T-helper 1 cell treated with Interleukin-12 subunit alpha and Interleukin-12 subunit beta and Interleukin-4 antibody, amounts not matched to agents 30 ng/mL and 1 ng/mL, for 36 hours (primary cell): ENCODE results near the gene SNN. TPM values are rescaled to one million over a fixed set of nuclear protein-coding genes. Genes with fewer than 3 reads are reported as not detected.

Experiments used
- intact Hi-C: fragments of 100-400 bp; cut with micrococcal nuclease; formaldehyde crosslinking; loops from one replicate; pipeline ENCODE4 v1.15.1; 2024
- total RNA-seq: library from RNA; stranded (reverse); gene quantifications from 2 replicates; pipeline ENCODE4 v1.2.3, GENCODE V29; 2022

The SNN gene
- 11.7 TPM in 2 replicates for total RNA-seq

DNA sequence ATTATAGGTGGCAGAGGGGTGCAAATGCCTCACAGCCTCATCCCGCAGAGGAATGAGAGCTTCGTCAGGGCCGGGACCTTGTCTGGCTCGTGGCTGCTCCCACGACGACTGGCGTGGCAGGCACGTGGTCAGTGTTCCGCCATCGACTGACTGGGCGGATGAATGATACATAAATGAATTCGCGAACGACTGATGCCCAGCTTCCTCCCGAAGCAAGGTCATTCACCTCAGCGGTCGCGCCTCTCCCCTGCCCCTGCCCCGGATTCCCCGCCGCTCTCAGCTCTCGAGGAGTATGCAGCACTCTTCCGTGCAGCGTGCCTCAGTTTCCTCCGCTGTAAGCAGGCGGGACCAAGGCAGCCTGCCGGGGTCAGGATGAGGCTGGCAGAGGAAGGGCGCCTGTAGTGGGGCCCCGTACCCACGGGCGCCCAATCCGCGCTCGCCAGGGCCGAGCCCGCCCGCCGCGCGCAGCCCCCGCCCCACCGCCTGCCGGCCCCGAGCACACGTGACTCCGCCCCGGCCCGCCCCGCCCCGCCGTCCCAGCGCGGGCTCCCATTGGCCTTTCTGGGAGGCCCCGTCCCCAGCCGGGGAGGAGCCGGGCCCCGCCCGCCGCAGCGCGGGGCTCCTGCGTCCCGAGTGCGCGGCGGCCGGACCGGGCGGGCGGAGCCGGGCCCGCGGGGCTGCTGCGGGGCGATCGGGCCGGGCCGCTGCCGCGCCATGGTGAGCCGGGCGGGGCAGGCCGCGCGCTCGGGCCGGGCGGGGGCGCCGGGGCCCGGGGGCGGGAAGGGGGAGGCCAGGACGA lies at the start of gene SNN:
Gene SNN (plus strand): TSS at position 632 of the 799 bp plus-strand sequence. CDS start 7,605 bp downstream, outside the sequence.
- intact Hi-C loops: loop anchor here (1.0 to 10.0 kb wide), 7 partner anchors 81 to 793 kb away; partner anchors contain the start of genes CIITA, GSPT1 and ZC3H7A

DNA sequence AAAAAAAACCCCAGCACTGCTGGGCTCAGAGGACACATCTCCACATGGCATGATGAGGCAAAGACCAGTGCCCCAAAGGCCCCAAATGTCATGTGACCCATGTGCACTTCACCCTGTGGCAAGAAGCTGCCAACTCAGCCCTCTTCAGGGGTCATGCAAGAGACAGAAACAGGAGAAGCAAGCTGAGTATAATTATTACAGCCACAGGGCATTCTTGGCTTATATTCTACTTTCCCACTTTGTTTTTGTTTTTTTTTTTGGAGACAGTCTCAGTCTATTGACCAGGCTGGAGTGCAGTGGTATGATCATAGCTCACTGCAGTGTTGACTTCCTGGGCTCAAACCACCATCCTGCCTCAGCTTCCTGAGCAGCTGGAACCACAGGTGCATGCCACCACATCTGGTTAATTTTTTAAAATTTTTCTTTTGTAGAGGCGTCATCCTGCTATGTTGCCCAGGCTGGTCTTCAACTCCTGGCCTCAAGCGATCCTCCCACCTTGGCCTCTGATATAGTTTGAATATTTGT lies 48.9 kb upstream of the SNN start:
- intact Hi-C loops: loop anchor here (1.0 kb wide), 2 partner anchors 22 to 35 kb away; no protein-coding TSS in a partner anchor

- intact Hi-C loops: no loop called here
These were observed 47.8 kb upstream of the SNN start for GRCh38 chr16:11620243-11621003.

DNA sequence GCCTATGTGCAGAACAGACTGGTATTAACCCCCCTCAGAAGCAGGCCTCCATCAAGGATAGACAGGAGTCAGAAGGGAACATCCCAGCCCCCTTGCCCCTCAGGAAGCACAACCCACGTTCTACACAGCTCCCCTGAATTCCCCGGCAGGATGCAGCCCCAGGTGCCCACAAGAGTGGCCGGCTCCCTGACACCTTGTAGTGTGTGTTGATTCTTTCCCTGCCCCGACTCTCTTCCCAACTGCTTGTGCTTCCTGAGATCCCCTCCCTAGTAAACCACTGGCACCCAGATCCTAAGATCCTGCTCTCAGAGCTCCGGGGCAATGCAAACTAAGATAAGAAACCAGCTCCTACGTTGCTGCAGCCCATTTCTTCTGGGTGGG lies 46.7 kb upstream of the SNN start:
- intact Hi-C loops: no loop called here

DNA sequence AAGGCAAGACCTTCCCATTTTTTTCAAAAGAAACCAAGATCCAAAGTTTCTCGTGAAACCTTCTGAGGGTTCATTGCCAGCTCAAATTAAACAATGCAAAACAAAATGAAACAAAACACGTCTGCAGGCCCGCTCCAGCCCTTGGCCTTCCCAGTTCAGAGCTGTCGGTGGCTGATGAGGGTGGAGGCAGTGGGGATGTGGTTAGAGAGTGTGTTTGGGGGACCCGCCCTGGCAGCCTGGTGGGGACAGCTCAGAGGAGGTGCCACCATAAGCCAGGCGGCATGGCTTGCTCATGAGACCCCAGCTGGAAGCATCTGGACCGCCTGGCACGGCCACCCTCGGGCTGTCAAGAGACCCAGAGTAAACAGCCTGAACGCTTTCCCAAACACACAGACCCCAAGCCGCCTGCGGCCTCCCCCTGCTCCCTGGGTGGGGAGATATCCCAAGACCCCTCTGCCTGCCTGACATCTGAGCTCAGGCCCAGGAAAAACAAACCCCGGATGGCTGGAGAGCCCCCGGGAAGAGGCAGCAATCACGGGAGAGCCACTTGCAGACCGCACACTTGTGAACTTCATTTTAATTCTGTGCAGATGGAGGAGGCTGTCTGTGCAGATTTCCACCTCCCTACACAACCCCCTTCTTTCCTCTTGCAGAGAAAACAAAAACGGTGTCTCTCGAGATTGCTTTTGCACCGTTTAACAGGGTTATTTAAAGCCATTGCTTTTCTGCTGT lies 46.2 kb upstream of the SNN start:
- intact Hi-C loops: no loop called here

DNA sequence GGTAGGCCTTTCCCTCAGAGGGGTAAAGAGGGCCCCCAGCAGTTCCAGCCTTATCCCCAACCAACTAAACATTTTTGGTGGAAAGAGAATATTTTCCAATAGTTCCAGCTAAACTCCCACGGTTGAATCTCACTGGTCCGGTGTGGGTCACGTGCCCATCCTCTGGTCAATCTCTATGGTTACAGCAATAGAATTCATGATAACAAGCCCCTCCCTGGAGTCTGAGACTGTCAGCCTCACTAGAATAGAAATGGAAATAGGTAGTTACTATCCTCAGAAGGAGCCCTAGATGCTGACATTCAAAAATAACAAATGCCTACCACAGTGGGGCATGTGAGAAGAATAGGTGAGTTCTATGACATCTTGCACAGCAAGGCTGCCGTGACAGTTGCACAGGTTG lies 44.0 kb upstream of the SNN start:
- intact Hi-C loops: no loop called here

DNA sequence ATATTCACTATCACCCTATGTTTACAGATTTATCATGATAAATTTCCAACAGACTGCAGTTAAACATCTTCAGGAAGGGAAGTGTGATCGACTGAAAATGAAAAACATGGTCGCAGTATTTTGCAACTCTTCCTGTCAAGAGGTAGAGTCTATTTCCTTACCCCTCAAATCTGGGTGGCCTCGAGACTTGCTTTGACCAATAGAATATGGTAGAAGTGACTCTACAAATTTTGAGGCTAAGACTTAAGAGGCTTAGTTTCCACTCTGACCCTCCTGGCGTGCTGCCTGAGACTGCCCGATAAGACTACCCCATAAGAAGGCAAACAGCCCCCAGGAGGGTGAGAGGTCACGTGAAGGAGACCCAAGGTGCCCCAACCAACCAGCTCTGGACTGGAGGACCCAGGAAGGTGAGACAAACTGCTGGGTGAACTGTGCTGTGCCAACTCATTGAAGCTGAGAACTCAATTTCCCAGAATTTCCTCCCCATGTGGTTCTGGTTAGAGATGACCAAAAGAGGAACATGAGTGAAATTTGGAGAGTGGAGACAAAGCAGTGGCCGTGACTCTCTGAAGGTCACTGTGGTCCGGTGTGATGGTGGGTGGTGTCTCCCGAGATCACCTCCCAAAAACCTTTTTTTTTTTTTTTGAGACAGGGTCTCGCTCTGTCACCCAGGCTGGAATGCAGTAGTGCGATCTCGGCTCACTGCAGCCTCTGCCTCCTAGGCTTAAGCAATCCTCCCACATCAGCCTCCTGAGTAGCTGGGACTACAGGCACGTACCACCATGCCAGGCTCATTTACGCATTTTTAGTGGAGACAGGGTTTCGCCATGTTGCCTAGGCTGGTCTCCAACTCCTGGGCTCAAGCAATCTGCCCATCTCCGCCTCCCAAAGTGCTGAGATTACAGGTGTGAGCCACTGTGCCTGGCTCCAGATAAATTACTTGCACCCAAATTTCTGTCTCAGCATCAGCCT lies 43.3 kb upstream of the SNN start:
- intact Hi-C loops: no loop called here

GRCh38 chr16:11625769-11626168 lies 42.5 kb upstream of the SNN start:
- intact Hi-C loops: no loop called here

- intact Hi-C loops: no loop called here
These were observed 41.5 kb upstream of the SNN start for GRCh38 chr16:11626657-11627291.

DNA sequence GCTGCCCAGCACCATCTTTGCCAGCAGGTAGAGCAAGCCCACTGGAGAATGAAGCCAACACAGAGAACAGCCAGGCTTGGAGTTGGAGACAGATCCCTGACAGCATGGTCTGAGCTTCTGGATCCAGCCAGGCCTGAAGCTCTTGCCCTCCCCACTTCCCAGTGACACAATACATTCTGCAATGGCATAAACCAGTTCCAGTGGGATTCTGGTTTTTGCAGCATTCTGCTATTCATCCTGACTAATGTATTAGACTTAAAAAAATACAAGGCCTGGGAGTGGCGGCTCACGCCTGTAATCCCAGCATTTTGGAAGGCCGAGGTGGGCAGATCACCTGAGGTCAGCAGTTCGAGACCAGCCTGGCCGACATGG lies 41.0 kb upstream of the SNN start:
- intact Hi-C loops: no loop called here

DNA sequence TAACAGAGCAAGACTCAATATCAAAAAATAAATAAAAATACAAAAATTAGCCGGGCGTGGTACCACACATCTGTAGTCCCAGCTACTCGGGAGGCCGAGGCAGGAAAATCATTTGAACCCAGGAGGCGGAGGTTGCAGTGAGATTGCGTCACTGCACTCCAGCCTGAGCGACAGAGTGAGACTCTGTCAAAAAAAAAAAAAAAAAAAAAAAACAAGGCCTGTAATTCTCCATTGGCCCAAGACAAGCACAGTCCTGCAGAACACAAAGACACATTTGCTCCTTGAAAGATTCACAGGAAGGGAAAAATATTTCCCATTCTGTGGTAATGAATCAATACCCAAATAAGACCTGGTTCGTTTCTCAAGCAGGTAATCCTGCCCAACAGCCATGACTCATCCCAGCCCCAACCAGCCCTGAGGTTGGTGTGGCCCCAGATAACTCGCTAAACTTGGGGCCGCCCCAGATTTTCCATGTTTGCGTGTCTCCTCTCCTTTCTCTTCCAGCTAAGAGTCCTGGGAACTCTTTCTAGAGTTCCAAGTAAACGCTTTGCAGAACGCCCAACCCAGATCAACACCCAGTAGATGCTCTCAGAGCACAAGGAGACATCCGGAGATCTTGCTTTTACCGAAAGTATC lies 40.3 kb upstream of the SNN start:
- intact Hi-C loops: no loop called here

DNA sequence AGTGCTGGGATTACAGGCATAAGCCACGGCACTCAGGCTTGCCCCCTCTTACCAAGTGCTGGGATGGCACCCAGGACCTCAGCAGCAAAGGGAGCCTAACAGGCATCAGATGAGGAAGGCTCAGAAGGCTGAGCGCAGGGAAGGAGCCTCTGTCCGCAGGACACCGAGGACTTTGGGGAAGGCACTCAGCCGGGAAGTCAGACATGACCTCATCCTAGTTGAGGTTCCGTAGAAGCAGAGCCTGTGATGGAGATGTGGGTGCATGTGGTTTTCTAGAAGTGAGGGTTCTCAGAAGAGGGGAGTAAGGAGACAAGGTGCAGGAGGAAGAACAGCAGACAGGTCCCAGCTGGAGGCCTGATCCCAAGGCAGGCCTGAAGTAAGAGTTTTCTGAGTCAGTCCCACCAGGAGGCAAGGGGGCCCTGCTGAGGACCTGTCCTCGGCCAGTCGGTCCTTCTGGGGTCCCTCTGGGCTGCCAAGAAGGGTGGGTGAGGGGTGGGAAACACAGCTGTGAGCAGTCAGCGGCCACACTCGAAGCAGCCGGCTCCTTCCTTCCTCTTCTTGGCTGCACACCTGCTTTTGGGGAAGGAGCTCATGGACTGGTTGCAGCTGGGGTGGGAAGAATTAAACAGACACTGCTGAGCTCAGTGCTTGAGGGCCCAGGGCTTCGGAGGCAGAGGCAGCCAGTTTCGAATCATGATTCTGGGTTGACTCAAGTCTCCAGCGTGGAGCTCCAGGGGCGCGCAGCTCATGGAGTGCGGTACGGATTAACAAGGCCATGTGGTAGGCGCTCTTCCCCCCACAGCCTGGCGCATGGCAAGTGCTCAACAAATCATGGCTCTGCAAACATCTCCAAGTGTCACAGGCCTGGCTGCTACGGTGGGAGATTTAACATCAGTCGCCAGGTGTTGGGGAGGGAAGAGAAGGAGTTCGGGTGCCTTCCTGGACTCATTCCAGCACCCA lies 38.9 kb upstream of the SNN start:
- intact Hi-C loops: no loop called here

DNA sequence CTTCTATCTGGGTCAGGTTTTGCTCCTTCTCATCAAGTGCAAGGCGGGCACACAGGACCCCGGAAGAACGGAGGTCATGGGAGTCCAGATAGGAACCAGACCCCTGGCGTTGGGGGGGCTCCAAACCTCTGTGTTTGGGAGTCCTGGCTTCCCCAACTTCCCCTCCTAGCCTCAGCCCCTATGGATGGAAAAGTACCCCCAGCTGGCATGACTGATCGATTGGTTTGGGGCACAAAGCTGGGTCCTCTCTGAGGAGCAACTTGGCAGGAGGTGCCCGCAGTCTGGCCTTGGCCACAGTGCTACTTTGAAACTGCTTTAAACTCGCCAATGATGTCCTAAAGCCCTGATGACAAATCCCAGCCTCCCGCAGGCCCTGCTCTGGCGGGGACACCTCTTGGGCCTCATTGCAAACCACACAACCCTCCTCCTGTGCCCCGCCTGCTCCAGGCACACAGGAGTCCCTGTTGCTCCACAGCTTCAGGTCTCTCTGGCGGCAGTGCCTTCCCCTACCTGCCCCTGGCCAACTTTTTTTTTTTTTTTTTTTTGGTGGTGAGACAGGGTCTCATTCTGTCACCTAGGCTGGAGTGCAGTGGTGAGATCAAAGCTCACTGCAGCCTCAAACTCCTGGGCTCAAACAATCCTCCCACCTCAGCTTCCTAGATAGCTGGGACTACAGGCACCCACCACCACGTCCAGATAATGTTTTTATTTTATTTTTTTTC lies 38.0 kb upstream of the SNN start:
- intact Hi-C loops: no loop called here

DNA sequence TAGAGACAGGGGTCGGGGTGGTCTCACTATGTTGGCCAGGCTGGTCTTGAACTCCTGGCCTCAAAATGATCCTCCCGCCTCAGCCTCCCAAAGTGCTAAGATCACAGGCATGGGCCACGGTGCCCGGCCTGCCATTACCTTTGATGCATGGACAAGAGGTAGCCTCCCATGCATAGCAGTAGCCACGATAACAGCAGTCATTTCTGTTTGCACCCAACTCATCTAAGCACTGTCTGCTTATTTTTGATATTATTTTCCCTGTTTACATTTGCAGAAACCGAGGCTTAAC lies 37.5 kb upstream of the SNN start:
- intact Hi-C loops: no loop called here

- intact Hi-C loops: no loop called here
These were observed 37.0 kb upstream of the SNN start for GRCh38 chr16:11631214-11631613.

DNA sequence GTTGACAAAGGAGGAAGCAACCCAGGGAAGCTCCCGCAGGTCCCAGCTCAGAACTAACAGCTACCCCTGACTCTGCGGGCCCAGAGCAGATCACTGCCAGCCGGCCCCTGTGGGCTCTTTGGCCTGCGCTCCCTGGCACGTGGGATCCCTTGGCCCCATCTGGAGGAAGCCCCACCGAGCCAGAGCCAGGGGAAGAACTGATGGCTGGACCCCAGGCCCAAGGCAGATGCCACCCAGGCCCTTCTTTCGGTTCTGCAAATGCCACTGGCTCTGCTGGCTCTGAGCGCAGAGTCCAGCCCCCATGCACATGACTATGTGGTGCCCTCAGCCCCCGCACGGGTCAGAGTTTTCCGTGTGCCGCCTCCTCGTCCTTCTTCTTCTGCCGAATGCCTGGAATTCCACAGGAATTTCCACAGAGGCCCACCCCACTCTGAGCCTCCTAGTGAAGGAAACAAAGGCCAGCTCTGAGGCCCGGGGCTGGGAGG lies 35.8 kb upstream of the SNN start:
- intact Hi-C loops: no loop called here

- intact Hi-C loops: no loop called here
These were observed 35.1 kb upstream of the SNN start for GRCh38 chr16:11633113-11633512.

GRCh38 chr16:11634312-11634711 lies 33.9 kb upstream of the SNN start:
- intact Hi-C loops: no loop called here
